Mesenchymal stem cell (in vitro differentiated cells and primary cell): ENCODE data around the gene LRRN2.
A peak's percentile ranks its signal among the peaks of the same experiment; 100 is the strongest.
"Not testable (repeated sequence)": the region's sequence is repeated elsewhere in the genome, so short reads cannot be mapped to it uniquely, and the experiment has no call there.

Source experiments
- DNase-seq: peaks from one replicate; pipeline ENCODE4 v3.0.0-alpha.2; 2013
- H2AFZ ChIP-seq: one replicate; pipeline ENCODE4 v1.6.1; 2013; ENCODE audit warnings: low read depth, mild to moderate bottlenecking, control low read depth, inconsistent platforms, low read length, moderate library complexity
- H2AK5ac ChIP-seq: 2 replicates; pipeline ENCODE4 v1.6.1; 2013; ENCODE audit warnings: low read length, moderate library complexity, mild to moderate bottlenecking, inconsistent platforms; ENCODE audit not compliant: severe bottlenecking
- H2BK120ac ChIP-seq: one replicate; pipeline ENCODE4 v1.6.1; 2013; ENCODE audit warnings: low read depth, mild to moderate bottlenecking, inconsistent platforms, low read length, moderate library complexity
- H2BK12ac ChIP-seq, 2 experiments: one replicate each; pipeline ENCODE4 v1.6.1; 2013; ENCODE audit warnings: inconsistent platforms in 2 of 2, low read length in 2 of 2, mild to moderate bottlenecking in 2 of 2, moderate library complexity in 2 of 2, control low read depth in 1 of 2
- H2BK15ac ChIP-seq: one replicate; pipeline ENCODE4 v1.6.1; 2013; ENCODE audit warnings: mild to moderate bottlenecking, low read depth, inconsistent platforms; ENCODE audit not compliant: poor library complexity, severe bottlenecking
- H2BK5ac ChIP-seq: 2 replicates; pipeline ENCODE4 v1.6.1; 2013; ENCODE audit warnings: low read depth, mild to moderate bottlenecking, low read length, control low read depth, inconsistent platforms; ENCODE audit not compliant: poor library complexity, severe bottlenecking
- H3K14ac ChIP-seq, 2 experiments: one replicate each; pipeline ENCODE4 v1.6.1; 2013; ENCODE audit warnings: inconsistent platforms in 2 of 2, low read length in 2 of 2, control low read depth in 1 of 2, mild to moderate bottlenecking in 1 of 2, moderate library complexity in 1 of 2
- H3K18ac ChIP-seq, 2 experiments: one replicate each; pipeline ENCODE4 v1.6.1; 2013; ENCODE audit warnings: inconsistent platforms in 2 of 2, low read length in 2 of 2, control low read depth in 1 of 2, low read depth in 1 of 2, mild to moderate bottlenecking in 1 of 2
- H3K23ac ChIP-seq, 2 experiments: one replicate each; pipeline ENCODE4 v1.6.1; 2013; ENCODE audit warnings: inconsistent platforms in 2 of 2, low read length in 2 of 2, mild to moderate bottlenecking in 2 of 2, moderate library complexity in 2 of 2, control low read depth in 1 of 2
- H3K27ac ChIP-seq: 2 replicates; pipeline ENCODE4 v1.5.1; 2013; ENCODE audit warnings: mild to moderate bottlenecking, moderate library complexity, low read length, control low read depth, inconsistent platforms; ENCODE audit not compliant: poor library complexity, severe bottlenecking
- H3K27me3 ChIP-seq, 2 experiments: 2 replicates each; pipeline versions ENCODE4 v1.6.1 to v1.7.0; 2013; ENCODE audit warnings: low read length in 2 of 2, mild to moderate bottlenecking in 2 of 2, moderate library complexity in 2 of 2, control low read depth in 1 of 2, inconsistent platforms in 1 of 2; ENCODE audit not compliant: control insufficient read depth in 1 of 2, insufficient read depth in 1 of 2
- H3K36me3 ChIP-seq, 2 experiments: 2 replicates each; pipeline versions ENCODE4 v1.6.1 to v1.7.0; 2013; ENCODE audit warnings: low read length in 2 of 2, control low read depth in 1 of 2, inconsistent platforms in 1 of 2, low read depth in 1 of 2, mild to moderate bottlenecking in 1 of 2; ENCODE audit not compliant: insufficient read depth in 2 of 2, control insufficient read depth in 1 of 2
- H3K4ac ChIP-seq, 2 experiments: one replicate each; pipeline ENCODE4 v1.6.1; 2013; ENCODE audit warnings: inconsistent platforms in 2 of 2, low read length in 2 of 2, mild to moderate bottlenecking in 2 of 2, moderate library complexity in 2 of 2, control low read depth in 1 of 2, low read depth in 1 of 2
- H3K4me1 ChIP-seq: 2 replicates; pipeline ENCODE4 v1.6.1; 2013; ENCODE audit warnings: low read depth, low read length, control low read depth; ENCODE audit not compliant: control insufficient read depth, insufficient read depth
- H3K4me2 ChIP-seq: 2 replicates; pipeline ENCODE4 v1.6.1; 2013; ENCODE audit warnings: low read length, mild to moderate bottlenecking, inconsistent platforms; ENCODE audit not compliant: poor library complexity, severe bottlenecking
- H3K4me3 ChIP-seq, 2 experiments: 2 replicates each; pipeline versions ENCODE4 v1.5.1 to v1.7.0; 2013; ENCODE audit warnings: low read length in 2 of 2, mild to moderate bottlenecking in 2 of 2, control low read depth in 1 of 2, low read depth in 1 of 2; ENCODE audit not compliant: insufficient read depth in 1 of 2
- H3K79me1 ChIP-seq: replicated peaks from 2 replicates; pipeline ENCODE4 v1.6.1; 2013; ENCODE audit warnings: mild to moderate bottlenecking, control low read depth, low read length, inconsistent platforms; ENCODE audit not compliant: poor library complexity, severe bottlenecking
- H3K9ac ChIP-seq: 2 replicates; pipeline ENCODE4 v1.7.0; 2013; ENCODE audit warnings: mild to moderate bottlenecking, low read length, moderate library complexity
- H3K9me3 ChIP-seq: 2 replicates; pipeline ENCODE4 v1.7.0; 2013; ENCODE audit warnings: mild to moderate bottlenecking, low read length; ENCODE audit not compliant: control insufficient read depth
- H4K8ac ChIP-seq: one replicate; pipeline ENCODE4 v1.6.1; 2013; ENCODE audit warnings: inconsistent platforms, mild to moderate bottlenecking, low read length, moderate library complexity
- H4K91ac ChIP-seq: one replicate; pipeline ENCODE4 v1.6.1; 2013; ENCODE audit warnings: mild to moderate bottlenecking, low read length, inconsistent platforms
- WGBS: methylation state at CpG from one replicate; pipeline ENCODE4 v1.1.7; 2013; ENCODE audit warnings: mixed read lengths; 5-methylcytosine and 5-hydroxymethylcytosine counted together

Gene LRRN2

DNA sequence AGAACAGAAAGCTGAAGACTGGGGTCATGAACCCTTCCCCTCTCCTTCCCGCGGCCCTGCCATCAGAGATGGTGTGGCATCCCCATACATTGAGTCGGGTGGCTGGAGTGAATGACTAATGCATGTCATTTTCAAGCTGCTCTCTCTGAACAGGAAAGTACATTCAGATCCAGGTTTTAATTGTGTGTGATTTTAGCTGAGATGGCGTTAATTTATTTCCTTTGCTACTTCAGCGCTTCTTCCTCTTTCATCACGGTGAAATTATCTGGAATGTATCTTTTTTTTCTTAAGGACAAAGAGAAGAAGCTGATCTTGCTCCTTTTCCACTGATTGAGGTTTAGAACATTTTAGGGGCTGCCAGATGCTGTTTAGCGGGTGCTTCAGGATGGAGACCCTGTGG lies 8.6 kb upstream of the LRRN2 start:
- WGBS, result 94% methylated on average over 7 of the region's 7 CpGs
- Histone ChIP-seq H2BK120ac (no peak overlapping the region), H2BK5ac (no peak overlapping the region), H3K4me1 (no peaks in the 10 kb centered on the region), H3K14ac (no peak overlapping the region), H2AK5ac (no peak overlapping the region), H3K27me3 (peaks cover 32 to 76% of the 10 kb centered on the region in 2 experiments), H3K18ac (no peak overlapping the region), H3K27ac (no peak overlapping the region), H3K36me3 (no peaks in the 10 kb centered on the region), H3K4ac (no peak overlapping the region), H2BK15ac (peak overlapping the region; percentile 12), H4K91ac (no peak overlapping the region), H2BK12ac (no peak overlapping the region), H3K79me1 (no peaks in the 10 kb centered on the region), H4K8ac (no peak overlapping the region), H3K23ac (no peak overlapping the region), H3K4me2 (no peak overlapping the region), H3K9me3 (no peaks in the 10 kb centered on the region), H3K9ac (no peak overlapping the region), H3K4me3 (no peak overlapping the region), H2AFZ (no peak overlapping the region)
- DNase-seq, result no peak

DNA sequence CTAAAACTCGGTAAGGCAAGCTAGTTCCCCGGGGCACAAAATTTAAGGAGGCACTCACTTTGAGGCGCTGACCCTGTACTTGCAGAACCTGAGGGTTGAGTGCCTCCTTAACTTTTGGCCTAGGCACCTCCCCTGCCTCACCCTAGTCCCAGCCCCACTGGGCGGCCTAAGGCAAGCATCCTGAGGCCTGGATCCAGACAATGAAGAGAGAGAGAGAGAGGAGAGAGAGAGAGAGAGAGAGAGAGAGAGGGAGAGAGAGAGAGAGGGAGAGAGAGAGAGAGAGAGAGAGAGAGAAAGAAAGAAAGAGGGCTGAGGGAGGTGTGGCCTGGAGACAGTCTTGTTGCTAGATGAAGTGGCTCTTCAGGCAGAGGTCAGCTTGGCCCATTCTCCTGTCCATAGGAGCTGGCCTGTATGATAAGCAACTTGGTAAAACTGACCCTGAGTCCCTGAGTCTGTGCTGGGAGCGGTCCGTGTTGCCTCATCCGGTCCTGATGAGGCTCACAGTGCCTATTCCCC lies 7.4 kb upstream of the LRRN2 start:
- WGBS, result 66% methylated on average over 7 of the region's 7 CpGs

DNA sequence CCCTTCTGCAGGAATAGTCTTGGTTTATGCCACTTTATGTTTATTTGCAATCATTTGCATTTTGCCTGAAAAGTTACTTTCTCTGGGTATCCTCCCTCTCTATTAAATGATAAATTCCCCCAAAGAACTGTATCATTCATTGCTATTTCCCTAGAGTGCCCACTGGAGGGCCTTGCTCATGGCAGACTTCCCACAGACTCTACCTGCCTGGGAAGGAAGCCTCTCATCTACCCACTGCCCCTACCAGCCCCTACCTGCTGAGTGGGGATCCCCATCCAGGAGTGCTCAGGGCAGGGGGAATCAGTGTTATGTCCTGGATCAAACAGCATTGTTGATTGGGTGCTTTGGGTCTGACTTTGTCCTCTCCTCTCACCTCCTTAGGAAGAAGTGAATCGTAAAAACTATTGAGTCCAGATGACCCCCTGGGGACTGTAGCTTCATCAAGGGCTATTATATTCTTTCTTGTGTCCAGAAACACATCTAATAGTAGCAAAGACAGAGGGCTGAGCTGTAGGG lies 6.8 kb upstream of the LRRN2 start:
- H3K4me3 ChIP-seq, result no peak overlapping the region
- peaks cover 50 to 80% of the 10 kb centered on the region in 2 experiments for H3K27me3 ChIP-seq
- H3K9me3 ChIP-seq, result no peaks in the 10 kb centered on the region
- WGBS, result no CpG with 5 or more reads among the region's 1 CpG
- no peaks in the 10 kb centered on the region for H3K4me1 ChIP-seq
- H3K14ac ChIP-seq, result no peak overlapping the region
- no peak overlapping the region for H3K18ac ChIP-seq
- no peaks in the 10 kb centered on the region for H3K79me1 ChIP-seq
- H2BK120ac ChIP-seq, result no peak overlapping the region
- no peak overlapping the region for H3K27ac ChIP-seq
- DNase-seq, result no peak
- no peak overlapping the region for H2AK5ac ChIP-seq
- no peak overlapping the region for H2AFZ ChIP-seq
- H2BK5ac ChIP-seq, result no peak overlapping the region
- H4K8ac ChIP-seq, result no peak overlapping the region
- no peak overlapping the region for H2BK12ac ChIP-seq
- H3K9ac ChIP-seq, result no peak overlapping the region
- H3K23ac ChIP-seq, result peak overlapping the region in 1 of 2 experiments; percentile 10
- no peak overlapping the region for H4K91ac ChIP-seq
- no peaks in the 10 kb centered on the region for H3K36me3 ChIP-seq
- no peak overlapping the region for H2BK15ac ChIP-seq
- H3K4me2 ChIP-seq, result no peak overlapping the region
- H3K4ac ChIP-seq, result no peak overlapping the region

More for the DNA sequence above, 7.4 kb upstream of the LRRN2 start:
- Histone ChIP-seq H3K27ac (no peak overlapping the region), H3K79me1 (no peaks in the 10 kb centered on the region), H2BK12ac (no peak overlapping the region), H4K8ac (no peak overlapping the region), H3K18ac (no peak overlapping the region), H3K9ac (no peak overlapping the region), H2AFZ (no peak overlapping the region), H3K4me3 (no peak overlapping the region), H3K36me3 (no peaks in the 10 kb centered on the region), H3K4me1 (no peaks in the 10 kb centered on the region), H2BK15ac (no peak overlapping the region), H3K4ac (no peak overlapping the region), H3K27me3 (peaks cover 45 to 80% of the 10 kb centered on the region in 2 experiments), H3K9me3 (no peaks in the 10 kb centered on the region), H2BK5ac (no peak overlapping the region), H4K91ac (no peak overlapping the region), H2BK120ac (no peak overlapping the region), H3K23ac (peak overlapping the region in 1 of 2 experiments; percentile 10), H2AK5ac (no peak overlapping the region), H3K14ac (no peak overlapping the region), H3K4me2 (no peak overlapping the region)
- no peak for DNase-seq

DNA sequence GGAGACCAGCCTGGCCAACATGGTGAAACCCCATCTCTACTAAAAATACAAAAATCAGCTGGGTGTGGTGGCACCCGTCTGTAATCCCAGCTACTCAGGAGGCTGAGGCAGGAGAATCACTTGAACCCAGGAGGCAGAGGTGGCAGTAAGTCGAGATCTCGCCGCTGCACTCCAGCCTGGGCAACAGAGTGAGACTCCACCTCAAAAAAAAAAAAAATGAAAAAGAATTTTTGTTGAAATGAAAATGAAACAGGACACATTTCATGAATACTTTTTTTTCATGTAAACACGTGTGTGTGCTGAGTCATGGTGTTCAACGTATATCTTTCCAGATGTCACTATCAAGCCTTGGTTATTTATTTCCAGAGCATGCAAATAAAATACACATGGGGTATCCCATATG lies 5.8 kb upstream of the LRRN2 start:
- H4K91ac ChIP-seq, H3K18ac ChIP-seq, H3K4me1 ChIP-seq, H2BK5ac ChIP-seq, H3K9ac ChIP-seq, H3K4me2 ChIP-seq, H2BK15ac ChIP-seq, H3K36me3 ChIP-seq, H2AK5ac ChIP-seq, H4K8ac ChIP-seq, H3K9me3 ChIP-seq, H2BK120ac ChIP-seq, H3K27ac ChIP-seq, H3K4me3 ChIP-seq, H2BK12ac ChIP-seq, H3K23ac ChIP-seq, H3K4ac ChIP-seq, H2AFZ ChIP-seq, H3K79me1 ChIP-seq, H3K14ac ChIP-seq: not testable (repeated sequence)
- peak; percentile 45 for DNase-seq
- WGBS, result 56% methylated on average over 2 of the region's 6 CpGs
- peaks cover 60 to 80% of the 10 kb centered on the region in 2 experiments for H3K27me3 ChIP-seq
